ENCODE data around the gene ANKRD13D.

ANKRD13D gene

DNA sequence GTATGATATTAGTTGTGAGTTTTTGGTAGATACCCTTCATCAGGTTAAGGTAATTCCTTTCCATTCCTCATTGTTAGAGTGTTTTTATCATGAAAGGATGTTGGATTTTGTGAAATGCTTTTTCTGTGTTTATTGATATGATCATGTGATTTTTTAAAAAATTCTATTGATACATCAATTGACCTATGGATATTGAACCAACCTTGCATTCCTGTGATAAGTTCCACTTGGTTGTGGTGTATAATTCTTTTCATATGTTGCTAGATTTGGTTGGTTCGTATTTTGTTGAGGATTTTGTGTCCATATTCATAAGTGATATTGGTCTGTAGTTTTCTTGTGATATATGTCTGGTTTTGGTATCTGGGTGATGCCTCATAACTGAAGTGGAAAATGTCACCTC is 6.7 kb downstream of the ANKRD13D start:
- TF ChIP-seq CTCF (IDR thresholded peaks at IDR 0.05; ENCODE audit: insufficient read depth, low read depth, low read length, missing control alignments): no peak
- no peak for DNase-seq (ENCODE audit: low read depth)
- no peak overlapping the region for H3K4me3 ChIP-seq (ENCODE audit: low read length)

GRCh38 chr11:67298786-67299185 is 9.7 kb downstream of the ANKRD13D start:
- no peak for DNase-seq (ENCODE audit: low read depth)
- H3K4me3 ChIP-seq (ENCODE audit: low read length): no peak overlapping the region
- no peak for TF ChIP-seq CTCF (IDR thresholded peaks at IDR 0.05; ENCODE audit: insufficient read depth, low read depth, low read length, missing control alignments)

DNA sequence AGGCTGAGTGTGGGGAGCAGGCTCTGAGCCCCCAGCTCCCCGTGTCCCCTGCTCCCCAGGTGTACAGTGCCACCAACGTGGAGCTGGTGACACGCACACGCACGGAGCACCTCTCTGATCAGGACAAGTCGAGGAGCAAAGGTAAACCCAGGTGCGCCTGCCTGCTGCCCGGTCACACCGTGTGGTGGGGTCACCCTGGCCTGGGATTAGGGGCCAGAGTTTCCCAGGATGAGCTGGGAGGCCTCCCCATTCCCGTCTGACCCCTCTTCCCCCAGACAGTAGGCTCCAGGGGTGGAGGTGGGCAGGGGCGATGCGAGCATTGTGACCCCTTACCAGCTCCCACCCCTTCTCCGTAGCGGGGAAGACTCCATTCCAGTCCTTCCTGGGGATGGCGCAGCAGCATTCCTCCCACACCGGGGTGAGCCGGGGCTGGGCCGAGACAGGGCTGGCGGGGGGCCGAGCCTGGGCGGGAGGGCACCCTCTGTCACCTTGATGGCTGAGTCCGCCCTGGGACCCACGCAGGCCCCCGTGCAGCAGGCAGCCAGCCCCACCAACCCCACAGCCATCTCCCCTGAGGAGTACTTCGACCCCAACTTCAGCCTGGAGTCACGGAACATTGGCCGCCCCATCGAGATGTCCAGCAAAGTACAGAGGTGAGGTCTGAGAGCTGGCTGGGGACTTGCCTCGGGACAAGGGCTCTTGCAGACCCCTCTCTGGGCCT is 10.5 kb downstream of the ANKRD13D start:
- no peak for TF ChIP-seq CTCF (IDR thresholded peaks at IDR 0.05; ENCODE audit: insufficient read depth, low read depth, low read length, missing control alignments)
- no peak for DNase-seq (ENCODE audit: low read depth)

DNA sequence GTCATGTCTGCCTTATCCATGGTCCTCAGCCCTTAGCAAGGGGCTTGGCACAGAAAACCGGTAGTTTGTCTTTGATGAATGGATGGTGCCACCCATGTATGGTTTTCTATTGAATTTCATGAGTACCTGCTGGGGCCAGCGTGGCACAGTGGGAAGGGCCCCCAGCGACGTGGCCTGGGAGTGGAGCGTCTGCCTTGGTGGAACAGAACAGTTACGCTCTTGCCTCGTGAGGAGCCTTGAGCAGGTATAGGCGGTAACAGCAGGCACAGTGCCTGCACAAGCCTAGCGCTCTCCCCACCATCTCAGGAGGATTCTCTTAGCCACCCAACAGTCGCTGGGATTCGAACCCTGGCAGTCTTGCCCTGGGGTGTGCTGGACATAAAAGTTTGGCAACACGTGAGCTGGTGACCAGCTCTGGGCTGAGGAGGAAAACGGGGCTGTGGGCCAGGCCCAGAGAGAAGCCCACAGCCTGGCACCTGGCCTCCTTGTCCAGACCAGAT is 11.2 kb downstream of the ANKRD13D start:
- DNase-seq (ENCODE audit: low read depth): no peak
- no peak for TF ChIP-seq CTCF (IDR thresholded peaks at IDR 0.05; ENCODE audit: insufficient read depth, low read depth, low read length, missing control alignments)
- H3K4me3 ChIP-seq (ENCODE audit: low read length): no peak overlapping the region

More for the DNA sequence above, 10.5 kb downstream of the ANKRD13D start:
- H3K4me3 ChIP-seq (ENCODE audit: low read length): no peak overlapping the region

GRCh38 chr11:67300756-67301312 is 11.7 kb downstream of the ANKRD13D start:
- no peak for TF ChIP-seq CTCF (IDR thresholded peaks at IDR 0.05; ENCODE audit: insufficient read depth, low read depth, low read length, missing control alignments)
- H3K4me3 ChIP-seq (ENCODE audit: low read length): no peak overlapping the region
- no peak for DNase-seq (ENCODE audit: low read depth)

DNA sequence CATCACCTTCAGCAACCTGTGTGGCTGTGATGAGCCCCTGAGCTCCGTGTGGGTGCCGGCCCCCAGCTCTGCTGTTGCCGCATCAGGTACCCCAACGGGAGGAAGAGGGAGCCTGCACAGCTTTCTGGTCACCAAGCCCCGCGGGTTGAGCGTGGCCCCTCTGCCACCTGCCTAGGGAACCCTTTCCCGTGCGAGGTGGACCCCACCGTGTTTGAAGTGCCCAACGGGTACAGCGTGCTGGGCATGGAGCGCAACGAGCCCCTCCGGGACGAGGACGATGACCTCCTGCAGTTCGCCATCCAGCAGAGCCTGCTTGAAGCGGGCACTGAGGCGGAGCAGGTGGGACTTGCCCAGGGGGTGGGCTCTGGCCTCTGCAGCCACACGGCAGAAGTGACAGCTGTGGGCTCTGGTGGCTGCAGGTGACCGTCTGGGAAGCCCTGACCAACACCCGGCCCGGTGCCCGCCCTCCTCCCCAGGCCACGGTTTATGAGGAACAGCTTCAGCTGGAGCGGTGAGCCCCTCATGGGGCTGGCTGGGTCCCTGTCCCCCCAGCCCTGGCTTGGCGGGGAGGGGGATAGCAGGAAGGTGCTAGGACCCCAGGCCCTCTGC is 12.3 kb downstream of the ANKRD13D start:
- H3K4me3 ChIP-seq (ENCODE audit: low read length): no peak overlapping the region
- no peak for TF ChIP-seq CTCF (IDR thresholded peaks at IDR 0.05; ENCODE audit: insufficient read depth, low read depth, low read length, missing control alignments)
- DNase-seq (ENCODE audit: low read depth): no peak

Data from epithelial cell of esophagus (primary cell).